K562 (cell line): ENCODE results near the gene ABLIM1. TPM values are rescaled to one million over a fixed set of nuclear protein-coding genes. Genes with fewer than 3 reads are reported as not detected.

Experiments
- AFF4 ChIP-seq: sonication (generic); formaldehyde crosslinking; IDR thresholded peaks from 2 replicates; pipeline ENCODE4 v1.8.0; 2023; ENCODE audit warnings: mild to moderate bottlenecking, missing genetic modification reagents
- FOXM1 ChIP-seq, 2 experiments: fragments of 450-650 bp in 1 of 2; sonication (generic) in 1 of 2; formaldehyde crosslinking in 1 of 2; IDR thresholded peaks; 2 replicates each; pipeline versions ENCODE4 v1.6.1 to v1.9.0; 2017 to 2022; ENCODE audit warnings: low read depth in 2 of 2, mild to moderate bottlenecking in 2 of 2, missing genetic modification reagents in 1 of 2, moderate library complexity in 1 of 2
- MLLT1 ChIP-seq, 2 experiments: fragments of 450-650 bp; IDR thresholded peaks; 2 replicates each; pipeline ENCODE4 v1.6.1; 2016
- POLR2AphosphoS5 ChIP-seq: IDR thresholded peaks from 2 replicates; pipeline ENCODE4 v1.6.1; 2011; ENCODE audit warnings: mild to moderate bottlenecking, low read depth, low read length, moderate library complexity; ENCODE audit not compliant: control insufficient read depth, insufficient read depth
- PRDM10 ChIP-seq: fragments of 450-650 bp; IDR thresholded peaks from 2 replicates; pipeline ENCODE4 v1.6.1; 2018; ENCODE audit not compliant: partially characterized antibody
- SOX6 ChIP-seq: fragments of 450-650 bp; IDR thresholded peaks from 2 replicates; pipeline ENCODE4 v1.6.1; 2014; ENCODE audit warnings: mild to moderate bottlenecking
- U2AF1 ChIP-seq: fragments of 200-400 bp; formaldehyde crosslinking; optimal IDR thresholded peaks from 2 replicates; pipeline ENCODE3; 2017; ENCODE audit warnings: mild to moderate bottlenecking, low read depth, low read length, moderate library complexity
- ZNF197 ChIP-seq: fragments of 200-800 bp; sonication (Bioruptor generic); IDR thresholded peaks from 2 replicates; pipeline ENCODE4 v1.6.1; 2016; ENCODE audit warnings: low read depth, missing genetic modification characterization, missing compliant biosample characterization
- ZNF766 ChIP-seq: fragments of 200-800 bp; sonication (Bioruptor generic); conservative IDR thresholded peaks from 2 replicates; pipeline ENCODE4 v1.6.1; 2016; ENCODE audit warnings: missing genetic modification characterization, missing compliant biosample characterization
- polyA plus RNA-seq, 8 experiments: library from polyadenylated mRNA; depleted of rRNA in 4 of 8; stranded (reverse) in 5 of 8; unstranded in 3 of 8; fragments of >200 nt; fragmentation: Nextera tagmentation in 2 of 8; fragmentation: Illumina TruSeq in 1 of 8; extraction: Ambion mirVana in 2 of 8; extraction: Trizol in 1 of 8; gene quantifications; 2 replicates each; pipeline versions ENCODE4 v1.2.1 to v1.2.3, GENCODE V29; 2011 to 2014; ENCODE audit warnings: inconsistent platforms in 1 of 8, missing spikeins in 1 of 8
- total RNA-seq, 7 experiments: library from RNA; depleted of rRNA in 6 of 7; stranded (reverse); fragments of >200 nt in 6 of 7; fragmentation: Illumina TruSeq in 2 of 7; extraction: Trizol in 2 of 7; gene quantifications; 2 replicates each; pipeline versions ENCODE4 v1.2.1 to v1.2.3, GENCODE V29; 2011 to 2021; ENCODE audit warnings: low replicate concordance in 1 of 7

The ABLIM1 gene
- total and polyA plus RNA-seq, 9 of the 15 experiments (the other 6 are each of a cell fraction or from before 2014, with no cell fraction given) = 0.07 to 0.49 (median 0.14) TPM; not detected in 6

- TF ChIP-seq PRDM10 (no peak), POLR2AphosphoS5 (no peak), U2AF1 (no peak), SOX6 (no peak), AFF4 (CRISPR knock-in tag) (no peak), MLLT1 (IDR thresholded peaks at IDR 0.05) (no peak), FOXM1 (IDR thresholded peaks at IDR 0.05; ENCODE audit: low read depth) (no peak), FOXM1 (CRISPR knock-in tag; IDR thresholded peaks at IDR 0.05; ENCODE audit: low read depth) (no peak), ZNF766 (CRISPR knock-in tag) (no peak), ZNF197 (CRISPR knock-in tag) (no peak)
These were observed 170.1 kb downstream of the ABLIM1 start (continued) for GRCh38 chr10:114487815-114488536.
